Skeletal muscle tissue (tissue), 4 donors: ENCODE measurements around the gene AGBL5. TPM values are rescaled to one million over a fixed set of nuclear protein-coding genes. Genes with fewer than 3 reads are reported as not detected.

Experiments used
- H3K27ac ChIP-seq: one replicate; pipeline ENCODE4 v1.7.0; 2013; ENCODE audit warnings: mild to moderate bottlenecking, low read depth, low read length, inconsistent platforms
- H3K27me3 ChIP-seq, 3 donors: one replicate each; pipeline ENCODE4 v1.7.0; 2013; ENCODE audit warnings: low read length in 3 of 3; ENCODE audit not compliant: control insufficient read depth in 3 of 3, insufficient read depth in 3 of 3
- H3K36me3 ChIP-seq, 3 donors: one replicate each; pipeline ENCODE4 v1.7.0; 2013; ENCODE audit warnings: low read length in 3 of 3; ENCODE audit not compliant: control insufficient read depth in 3 of 3, insufficient read depth in 3 of 3
- H3K4me1 ChIP-seq, 3 donors: one replicate each; pipeline ENCODE4 v1.7.0; 2013; ENCODE audit warnings: low read length in 3 of 3, mild to moderate bottlenecking in 3 of 3; ENCODE audit not compliant: control insufficient read depth in 3 of 3, insufficient read depth in 3 of 3
- H3K4me3 ChIP-seq, 3 donors: one replicate each; pipeline ENCODE4 v1.7.0; 2013; ENCODE audit warnings: low read length in 3 of 3
- H3K9ac ChIP-seq, 3 donors: one replicate each; pipeline ENCODE4 v1.7.0; 2013; ENCODE audit warnings: low read length in 3 of 3, mild to moderate bottlenecking in 3 of 3, moderate library complexity in 2 of 3, low read depth in 1 of 3
- H3K9me3 ChIP-seq, 3 donors: one replicate each; pipeline ENCODE4 v1.7.0; 2013; ENCODE audit warnings: low read length in 3 of 3; ENCODE audit not compliant: control insufficient read depth in 3 of 3
- total RNA-seq: library from RNA; depleted of rRNA; stranded (reverse); fragments of >200 nt; gene quantifications from one replicate; pipeline ENCODE4 v1.2.3, GENCODE V29; 2014
- donor health status: Osteomylitis.

Gene AGBL5
- total RNA-seq, 1 donor from 2014 or later = 6.8 TPM

GRCh38 chr2:27087823-27088410, 36.4 kb downstream of the AGBL5 start:
- H3K9ac ChIP-seq = no peak overlapping the region
- H3K4me1 ChIP-seq = peaks cover 33 to 43% (median 37%) of the 10 kb centered on the region in 3 donors
- H3K36me3 ChIP-seq = peaks cover 0 to 5% (median 0%) of the 10 kb centered on the region in 3 donors
- no peaks in the 10 kb centered on the region for H3K27me3 ChIP-seq
- H3K4me3 ChIP-seq = no peak overlapping the region
- no peak overlapping the region for H3K27ac ChIP-seq
- no peaks in the 10 kb centered on the region for H3K9me3 ChIP-seq

GRCh38 chr2:27088634-27089033, 37.2 kb downstream of the AGBL5 start:
- Histone ChIP-seq H3K9me3 (no peaks in the 10 kb centered on the region), H3K4me3 (no peak overlapping the region), H3K27me3 (no peaks in the 10 kb centered on the region), H3K9ac (no peak overlapping the region), H3K27ac (no peak overlapping the region), H3K4me1 (peaks cover 26 to 36% (median 30%) of the 10 kb centered on the region in 3 donors), H3K36me3 (peaks cover 0 to 5% (median 0%) of the 10 kb centered on the region in 3 donors)

- Histone ChIP-seq H3K9me3 (no peaks in the 10 kb centered on the region), H3K36me3 (peaks cover 0 to 5% (median 0%) of the 10 kb centered on the region in 3 donors), H3K9ac (no peak overlapping the region)
These were observed 37.9 kb downstream of the AGBL5 start for GRCh38 chr2:27089111-27089954.

GRCh38 chr2:27091746-27092695, 40.6 kb downstream of the AGBL5 start:
- H3K4me1 ChIP-seq = peaks cover 17 to 25% (median 20%) of the 10 kb centered on the region in 3 donors
- H3K36me3 ChIP-seq = peaks cover 0 to 5% (median 0%) of the 10 kb centered on the region in 3 donors
- no peak overlapping the region for H3K9ac ChIP-seq
- no peaks in the 10 kb centered on the region for H3K27me3 ChIP-seq
- no peaks in the 10 kb centered on the region for H3K9me3 ChIP-seq
- H3K4me3 ChIP-seq = no peak overlapping the region
- H3K27ac ChIP-seq = no peak overlapping the region

More at GRCh38 chr2:27089111-27089954, 37.9 kb downstream of the AGBL5 start:
- Histone ChIP-seq H3K4me1 (peaks cover 21 to 31% (median 23%) of the 10 kb centered on the region in 3 donors), H3K4me3 (no peak overlapping the region), H3K27me3 (no peaks in the 10 kb centered on the region), H3K27ac (no peak overlapping the region)

GRCh38 chr2:27092696-27093429, 41.4 kb downstream of the AGBL5 start:
- Histone ChIP-seq H3K27ac (no peak overlapping the region), H3K9ac (no peak overlapping the region), H3K4me1 (peaks cover 11 to 16% (median 13%) of the 10 kb centered on the region in 3 donors), H3K36me3 (peaks cover 0 to 5% (median 0%) of the 10 kb centered on the region in 3 donors), H3K9me3 (no peaks in the 10 kb centered on the region), H3K27me3 (no peaks in the 10 kb centered on the region), H3K4me3 (no peak overlapping the region)

GRCh38 chr2:27093430-27094352, 42.2 kb downstream of the AGBL5 start:
- Histone ChIP-seq H3K27ac (no peak overlapping the region), H3K4me3 (no peak overlapping the region), H3K4me1 (peaks cover 11 to 16% (median 13%) of the 10 kb centered on the region in 3 donors), H3K27me3 (no peaks in the 10 kb centered on the region), H3K9me3 (no peaks in the 10 kb centered on the region), H3K9ac (peak overlapping the region in 1 of 3 donors; percentile 25), H3K36me3 (peaks cover 0 to 5% (median 0%) of the 10 kb centered on the region in 3 donors)

- peaks cover 0 to 5% (median 0%) of the 10 kb centered on the region in 3 donors for H3K36me3 ChIP-seq
- H3K9ac ChIP-seq = no peak overlapping the region
- no peak overlapping the region for H3K4me3 ChIP-seq
- H3K9me3 ChIP-seq = no peaks in the 10 kb centered on the region
- no peak overlapping the region for H3K27ac ChIP-seq
- H3K27me3 ChIP-seq = no peaks in the 10 kb centered on the region
- H3K4me1 ChIP-seq = peaks cover 11 to 16% (median 13%) of the 10 kb centered on the region in 3 donors
These were observed 43.0 kb downstream of the AGBL5 start for GRCh38 chr2:27094353-27094984.

- peaks cover 0 to 6% (median 0%) of the 10 kb centered on the region in 3 donors for H3K36me3 ChIP-seq
- peaks cover 11 to 16% (median 13%) of the 10 kb centered on the region in 3 donors for H3K4me1 ChIP-seq
- no peaks in the 10 kb centered on the region for H3K27me3 ChIP-seq
- H3K9ac ChIP-seq = peak overlapping the region in 1 of 3 donors; percentile 90
- no peak overlapping the region for H3K27ac ChIP-seq
- H3K4me3 ChIP-seq = no peak overlapping the region
- no peaks in the 10 kb centered on the region for H3K9me3 ChIP-seq
These were observed 43.9 kb downstream of the AGBL5 start for GRCh38 chr2:27095427-27095744.
